ENCODE data around the gene EHMT2. TPM values are rescaled to one million over a fixed set of nuclear protein-coding genes. Genes with fewer than 3 reads are reported as not detected.
A peak's percentile ranks its signal among the peaks of the same experiment; 100 is the strongest.

Gene EHMT2
- total and polyA plus RNA-seq, 2 of the 4 experiments (the other 2 are of a cell fraction): 38.0 to 51.2 TPM

DNA sequence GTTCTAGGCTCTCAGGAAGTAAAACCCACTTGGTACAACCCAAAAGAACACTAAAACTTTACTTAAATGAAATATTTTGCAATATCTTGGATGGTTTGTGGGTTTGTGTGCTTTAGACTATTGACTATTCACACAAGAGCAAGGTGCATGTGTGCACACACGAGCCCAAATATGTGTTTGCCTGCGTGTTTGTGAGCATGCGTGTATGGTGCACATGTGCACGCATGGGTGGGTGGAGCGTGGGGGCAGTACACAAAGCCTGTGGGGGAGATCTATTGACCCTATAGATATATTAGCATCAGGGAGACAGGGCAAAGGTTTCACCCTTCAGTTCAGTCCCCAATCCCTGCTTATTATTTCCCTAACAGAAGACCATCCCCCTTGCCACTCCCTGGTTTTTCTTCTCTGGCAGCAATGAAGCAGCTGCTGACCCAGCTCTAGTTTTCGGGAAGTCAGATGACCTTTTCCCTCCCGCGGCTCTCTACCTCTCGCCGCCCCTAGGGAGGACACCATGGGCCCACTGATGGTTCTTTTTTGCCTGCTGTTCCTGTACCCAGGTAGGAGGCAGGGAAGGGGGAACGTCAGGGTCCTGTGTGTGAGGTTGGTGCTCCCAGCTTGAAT, 29.9 kb upstream of the EHMT2 start, which contains the start of gene C2:
Gene C2, plus strand, starts transcription at position 476 of the 621 bp plus-strand sequence. Its CDS starts 36 bp downstream, at position 512.
- Histone ChIP-seq H3K36me3 (ENCODE audit: control insufficient read depth, insufficient read depth, low read length) (no peaks in the 10 kb centered on the region), H4K20me1 (ENCODE audit: insufficient read depth, low read length) (no peaks in the 10 kb centered on the region), H3K23ac (ENCODE audit: low read depth, low read length) (no peak within 1 kb of the TSS), H3K14ac (replicated peaks; ENCODE audit: low read depth, low read length) (peak within 1 kb of the TSS; percentile 66; the same call in 1 of the 2 replicates), H3K4me3 (ENCODE audit: insufficient read depth, low read depth, low read length) (no peak within 1 kb of the TSS), H3K27me3 (ENCODE audit: control insufficient read depth, insufficient read depth, low read length) (no peaks in the 10 kb centered on the region), H3K4me1 (ENCODE audit: control insufficient read depth, insufficient read depth, low read length) (peaks cover 1% of the 10 kb centered on the region; the same call in 1 of the 2 replicates), H3K9me3 (ENCODE audit: control insufficient read depth, insufficient read depth, low read length) (no peaks in the 10 kb centered on the region), H2AK5ac (ENCODE audit: low read depth, low read length) (no peak within 1 kb of the TSS), H3K79me1 (ENCODE audit: low read depth in 1 of 2, low read length in 2 of 2) (no peaks in the 10 kb centered on the region), H2AK9ac (replicated peaks; ENCODE audit: low read depth, low read length, poor library complexity) (peak within 1 kb of the TSS; percentile 42), H3K4ac (ENCODE audit: low read depth, low read length) (no peak within 1 kb of the TSS; the same call in 1 of the 2 replicates), H2BK120ac (ENCODE audit: low read depth, low read length) (peak within 1 kb of the TSS; percentile 8; the same call in 1 of the 2 replicates), H3K56ac (ENCODE audit: extremely low read depth, insufficient read depth, low read length) (no peak within 1 kb of the TSS), H2BK20ac (ENCODE audit: low read depth, low read length) (no peak within 1 kb of the TSS), H2BK5ac (ENCODE audit: low read depth, low read length, poor library complexity, severe bottlenecking) (no peak within 1 kb of the TSS), H4K91ac (ENCODE audit: insufficient read depth, low read depth, low read length) (0 out of 2 replicates have a peak within 1 kb of the TSS, but pooled peaks have one; percentile 22), H3K18ac (ENCODE audit: low read depth, low read length) (no peak within 1 kb of the TSS), H2AFZ (replicated peaks; ENCODE audit: low read length, poor library complexity) (peak within 1 kb of the TSS; percentile 84), H3K9me1 (ENCODE audit: insufficient read depth, low read length) (0 out of 2 replicates have a peak, but pooled peaks cover 3% of the 10 kb centered on the region), H4K8ac (ENCODE audit: low read depth in 2 of 2, low read length in 2 of 2) (peak within 1 kb of the TSS in 1 of 2 experiments; percentile 27; a peak in 1 of 4 replicates), H4K5ac (ENCODE audit: low read depth, low read length) (no peak within 1 kb of the TSS), H3K4me2 (ENCODE audit: low read depth, low read length) (peak within 1 kb of the TSS; percentile 34; the same call in 1 of the 2 replicates), H2BK15ac (ENCODE audit: low read depth, low read length) (no peak within 1 kb of the TSS), H3K9ac (ENCODE audit: low read depth, low read length) (no peak within 1 kb of the TSS; the same call in 1 of the 2 replicates), H3K27ac (ENCODE audit: insufficient read depth, low read length) (no peak within 1 kb of the TSS)
- BruUV-seq (replicated peaks): no TSS peak
- in situ Hi-C loops (cut with MboI; ENCODE audit: low sequenced_read_pairs): no loop called here
- no peak for TF ChIP-seq POLR2A (IDR thresholded peaks at IDR 0.05; ENCODE audit: low read depth, low read length)
- no peak for TF ChIP-seq MAFK (IDR thresholded peaks at IDR 0.05; ENCODE audit: low read depth, low read length)
- no peak for TF ChIP-seq FOS (IDR thresholded peaks at IDR 0.05; ENCODE audit: low read depth, low read length)
- TF ChIP-seq, protein P1, sequence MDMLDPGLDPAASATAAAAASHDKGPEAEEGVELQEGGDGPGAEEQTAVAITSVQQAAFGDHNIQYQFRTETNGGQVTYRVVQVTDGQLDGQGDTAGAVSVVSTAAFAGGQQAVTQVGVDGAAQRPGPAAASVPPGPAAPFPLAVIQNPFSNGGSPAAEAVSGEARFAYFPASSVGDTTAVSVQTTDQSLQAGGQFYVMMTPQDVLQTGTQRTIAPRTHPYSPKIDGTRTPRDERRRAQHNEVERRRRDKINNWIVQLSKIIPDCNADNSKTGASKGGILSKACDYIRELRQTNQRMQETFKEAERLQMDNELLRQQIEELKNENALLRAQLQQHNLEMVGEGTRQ (IDR thresholded peaks at IDR 0.05; ENCODE audit: low read depth, low read length): no peak
- TF ChIP-seq CEBPB (IDR thresholded peaks at IDR 0.05; ENCODE audit: low read depth, low read length): no peak
- TF ChIP-seq, protein P2, sequence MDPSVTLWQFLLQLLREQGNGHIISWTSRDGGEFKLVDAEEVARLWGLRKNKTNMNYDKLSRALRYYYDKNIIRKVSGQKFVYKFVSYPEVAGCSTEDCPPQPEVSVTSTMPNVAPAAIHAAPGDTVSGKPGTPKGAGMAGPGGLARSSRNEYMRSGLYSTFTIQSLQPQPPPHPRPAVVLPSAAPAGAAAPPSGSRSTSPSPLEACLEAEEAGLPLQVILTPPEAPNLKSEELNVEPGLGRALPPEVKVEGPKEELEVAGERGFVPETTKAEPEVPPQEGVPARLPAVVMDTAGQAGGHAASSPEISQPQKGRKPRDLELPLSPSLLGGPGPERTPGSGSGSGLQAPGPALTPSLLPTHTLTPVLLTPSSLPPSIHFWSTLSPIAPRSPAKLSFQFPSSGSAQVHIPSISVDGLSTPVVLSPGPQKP (IDR thresholded peaks at IDR 0.05; ENCODE audit: borderline replicate concordance, low read depth, low read length): no peak
- TF ChIP-seq, protein P3, sequence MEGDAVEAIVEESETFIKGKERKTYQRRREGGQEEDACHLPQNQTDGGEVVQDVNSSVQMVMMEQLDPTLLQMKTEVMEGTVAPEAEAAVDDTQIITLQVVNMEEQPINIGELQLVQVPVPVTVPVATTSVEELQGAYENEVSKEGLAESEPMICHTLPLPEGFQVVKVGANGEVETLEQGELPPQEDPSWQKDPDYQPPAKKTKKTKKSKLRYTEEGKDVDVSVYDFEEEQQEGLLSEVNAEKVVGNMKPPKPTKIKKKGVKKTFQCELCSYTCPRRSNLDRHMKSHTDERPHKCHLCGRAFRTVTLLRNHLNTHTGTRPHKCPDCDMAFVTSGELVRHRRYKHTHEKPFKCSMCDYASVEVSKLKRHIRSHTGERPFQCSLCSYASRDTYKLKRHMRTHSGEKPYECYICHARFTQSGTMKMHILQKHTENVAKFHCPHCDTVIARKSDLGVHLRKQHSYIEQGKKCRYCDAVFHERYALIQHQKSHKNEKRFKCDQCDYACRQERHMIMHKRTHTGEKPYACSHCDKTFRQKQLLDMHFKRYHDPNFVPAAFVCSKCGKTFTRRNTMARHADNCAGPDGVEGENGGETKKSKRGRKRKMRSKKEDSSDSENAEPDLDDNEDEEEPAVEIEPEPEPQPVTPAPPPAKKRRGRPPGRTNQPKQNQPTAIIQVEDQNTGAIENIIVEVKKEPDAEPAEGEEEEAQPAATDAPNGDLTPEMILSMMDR (conservative IDR thresholded peaks at IDR 0.05; ENCODE audit: low read depth, low read length): no peak
- no peak for TF ChIP-seq CHD1 (IDR thresholded peaks at IDR 0.05; ENCODE audit: low read depth, low read length)
- no peak for TF ChIP-seq RCOR1 (IDR thresholded peaks at IDR 0.05; ENCODE audit: insufficient replicate concordance, low read length)
- no peak for TF ChIP-seq MAZ (IDR thresholded peaks at IDR 0.05; ENCODE audit: borderline replicate concordance, low read depth, low read length)
- TF ChIP-seq MXI1 (IDR thresholded peaks at IDR 0.05; ENCODE audit: borderline replicate concordance, low read depth, low read length): no peak
- TF ChIP-seq BHLHE40 (IDR thresholded peaks at IDR 0.05; ENCODE audit: low read depth, low read length): no peak
- no peak for TF ChIP-seq SMC3 (IDR thresholded peaks at IDR 0.05; ENCODE audit: low read depth, low read length)
- no peak for TF ChIP-seq RAD21 (IDR thresholded peaks at IDR 0.05; ENCODE audit: low read length)
- TF ChIP-seq NFE2L2 (IDR thresholded peaks at IDR 0.05; ENCODE audit: low read depth, low read length): no peak
- dilution Hi-C loops (cut with HindIII; ENCODE audit: low sequenced_read_pairs, unreplicated experiment): no loop called here
- CTCF ChIA-PET: interaction anchor here (1.0 kb wide), 1 partner anchor 13 kb away, joined by 4 read pairs; no protein-coding TSS in a partner anchor
- WGBS, 2 experiments (ENCODE audit: extremely low coverage in 2 of 2, insufficient read length in 1 of 2): 43% methylated on average over 3 of the region's 11 CpGs; no CpG with 5 or more reads in 1 of the 2 experiments
- ATAC-seq (ENCODE audit: low read depth) (no peak), DNase-seq (no peak)
- POLR2A ChIA-PET (ENCODE audit: unreplicated experiment): no interaction called here
- intact Hi-C loops (cut with micrococcal nuclease): loop anchor here (2.0 kb wide), 1 partner anchor 13 kb away; no protein-coding TSS in a partner anchor
